GM12875 (cell line): ENCODE data around the gene CHKB.

Experiments
- H3K4me3 ChIP-seq: one replicate; pipeline ENCODE4 v1.5.1; 2011; ENCODE audit warnings: low read depth, low read length, control low read depth
- CTCF ChIP-seq: IDR thresholded peaks from 2 replicates; pipeline ENCODE4 v1.5.1; 2011; ENCODE audit warnings: low read depth, mild to moderate bottlenecking, control low read depth, inconsistent platforms, low read length, moderate library complexity, borderline replicate concordance; ENCODE audit not compliant: insufficient read depth

Gene CHKB

DNA sequence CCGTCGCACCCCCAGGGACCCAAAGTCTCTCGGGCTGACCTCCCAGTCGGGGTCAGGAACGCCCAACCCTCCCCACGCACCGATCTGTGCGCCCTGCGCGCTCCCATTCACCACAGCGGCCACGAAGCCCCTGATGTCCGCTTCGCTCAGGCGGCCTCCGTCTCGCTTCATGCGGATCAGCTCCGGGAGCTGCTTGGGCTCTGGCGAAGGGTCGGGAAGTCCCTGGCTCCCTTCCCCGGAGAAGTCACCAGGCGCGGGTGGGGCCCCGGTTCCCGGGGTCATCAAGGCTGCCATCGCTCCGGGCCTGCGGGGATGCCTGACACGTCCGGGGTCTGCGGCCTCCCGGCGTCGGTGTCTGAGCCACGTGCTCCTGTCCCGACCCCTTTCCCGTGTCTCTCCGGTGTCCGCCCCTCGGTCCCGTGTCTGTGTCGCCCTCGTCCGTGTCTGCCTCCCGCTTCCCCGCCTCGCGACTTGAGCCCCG is 53.2 kb downstream of the CHKB start:
- no peak for TF ChIP-seq CTCF
- H3K4me3 ChIP-seq, result peak overlapping the region; percentile 82
